Nephron (organoid): ENCODE data around the gene SLC38A9.
A peak's percentile ranks its signal among the peaks of the same experiment; 100 is the strongest.

ENCODE experiments used
- H3K27ac Mint-ChIP-seq, 3 experiments: 2 replicates each; pipeline ENCODE4 v1.8.0; 2020; ENCODE audit warnings: mixed read lengths in 3 of 3, mild to moderate bottlenecking in 2 of 3, moderate library complexity in 1 of 3
- H3K27me3 Mint-ChIP-seq: 2 replicates; pipeline ENCODE4 v1.8.0; 2021; ENCODE audit warnings: low read depth, mild to moderate bottlenecking, moderate library complexity, mixed read lengths
- H3K36me3 Mint-ChIP-seq: 2 replicates; pipeline ENCODE4 v1.8.0; 2020; ENCODE audit warnings: low read depth, mixed read lengths
- H3K4me1 Mint-ChIP-seq: 2 replicates; pipeline ENCODE4 v1.8.0; 2020; ENCODE audit warnings: mixed read lengths
- H3K4me3 Mint-ChIP-seq, 3 experiments: 2 replicates each; pipeline ENCODE4 v1.8.0; 2020; ENCODE audit warnings: mild to moderate bottlenecking in 3 of 3, mixed read lengths in 3 of 3, moderate library complexity in 2 of 3
- H3K9me3 Mint-ChIP-seq: 2 replicates; pipeline ENCODE4 v1.8.0; 2020; ENCODE audit warnings: mixed read lengths
- TF ChIP-seq, protein P1 (sequence below), 3 experiments: fragments of 200-600 bp; sonication (generic); IDR thresholded peaks; one replicate each; pipeline ENCODE4 v1.5.0; 2021; ENCODE audit warnings: antibody characterized with exemption in 3 of 3; ENCODE audit not compliant: unreplicated experiment in 3 of 3

Gene SLC38A9

DNA sequence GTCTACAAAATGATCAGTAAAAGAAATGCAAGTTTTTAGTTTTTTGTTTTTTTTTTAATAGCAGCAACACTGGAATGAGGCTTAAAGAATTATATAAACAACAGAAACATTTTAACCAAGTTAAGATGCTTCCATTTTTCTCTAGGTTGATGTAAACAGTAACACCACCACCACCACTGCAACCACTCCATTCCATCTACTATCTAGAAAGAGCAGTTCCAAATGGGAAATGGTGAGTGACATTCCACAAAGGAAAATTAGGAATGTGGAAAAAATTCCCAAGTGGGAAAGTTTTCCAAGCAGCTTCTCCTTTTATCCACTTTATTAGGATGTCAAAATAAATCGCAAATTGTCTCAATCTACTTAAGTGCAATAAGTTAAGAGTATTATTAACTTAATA, 32.6 kb downstream of the SLC38A9 start:
- no peak overlapping the region for H3K4me3 Mint-ChIP-seq
- H3K9me3 Mint-ChIP-seq: no peaks in the 10 kb centered on the region
- no peak overlapping the region for H3K27ac Mint-ChIP-seq
- no peaks in the 10 kb centered on the region for H3K36me3 Mint-ChIP-seq
- TF ChIP-seq, protein P1, sequence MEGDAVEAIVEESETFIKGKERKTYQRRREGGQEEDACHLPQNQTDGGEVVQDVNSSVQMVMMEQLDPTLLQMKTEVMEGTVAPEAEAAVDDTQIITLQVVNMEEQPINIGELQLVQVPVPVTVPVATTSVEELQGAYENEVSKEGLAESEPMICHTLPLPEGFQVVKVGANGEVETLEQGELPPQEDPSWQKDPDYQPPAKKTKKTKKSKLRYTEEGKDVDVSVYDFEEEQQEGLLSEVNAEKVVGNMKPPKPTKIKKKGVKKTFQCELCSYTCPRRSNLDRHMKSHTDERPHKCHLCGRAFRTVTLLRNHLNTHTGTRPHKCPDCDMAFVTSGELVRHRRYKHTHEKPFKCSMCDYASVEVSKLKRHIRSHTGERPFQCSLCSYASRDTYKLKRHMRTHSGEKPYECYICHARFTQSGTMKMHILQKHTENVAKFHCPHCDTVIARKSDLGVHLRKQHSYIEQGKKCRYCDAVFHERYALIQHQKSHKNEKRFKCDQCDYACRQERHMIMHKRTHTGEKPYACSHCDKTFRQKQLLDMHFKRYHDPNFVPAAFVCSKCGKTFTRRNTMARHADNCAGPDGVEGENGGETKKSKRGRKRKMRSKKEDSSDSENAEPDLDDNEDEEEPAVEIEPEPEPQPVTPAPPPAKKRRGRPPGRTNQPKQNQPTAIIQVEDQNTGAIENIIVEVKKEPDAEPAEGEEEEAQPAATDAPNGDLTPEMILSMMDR (IDR thresholded peaks at IDR 0.05; ENCODE audit: unreplicated experiment in 3 of 3): no peak
- no peaks in the 10 kb centered on the region for H3K27me3 Mint-ChIP-seq
- peaks cover 33% of the 10 kb centered on the region for H3K4me1 Mint-ChIP-seq

DNA sequence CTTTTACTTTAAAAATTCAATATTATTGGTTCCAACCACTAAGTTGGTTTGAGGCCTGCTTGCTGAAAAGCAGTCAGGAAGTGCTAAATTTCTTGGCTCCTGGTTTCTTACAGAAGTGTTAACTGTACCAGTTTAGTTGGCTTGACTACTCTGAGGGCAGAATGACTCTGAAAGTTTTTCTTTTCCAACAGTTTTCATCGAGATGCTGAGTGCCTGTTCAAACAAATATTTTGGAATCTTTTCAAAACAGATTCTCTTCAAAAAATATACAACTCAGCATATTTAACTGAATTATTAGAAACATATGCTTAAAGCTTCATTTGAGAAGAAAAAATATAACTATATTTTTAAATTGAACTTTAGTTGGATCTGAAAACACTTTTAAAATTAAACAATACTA, 37.0 kb downstream of the SLC38A9 start:
- H3K27me3 Mint-ChIP-seq: no peaks in the 10 kb centered on the region
- no peak overlapping the region for H3K4me3 Mint-ChIP-seq
- H3K36me3 Mint-ChIP-seq: peaks cover 5% of the 10 kb centered on the region
- no peaks in the 10 kb centered on the region for H3K9me3 Mint-ChIP-seq
- TF ChIP-seq, protein P1 (IDR thresholded peaks at IDR 0.05; ENCODE audit: unreplicated experiment in 3 of 3): no peak
- H3K4me1 Mint-ChIP-seq: peaks cover 42% of the 10 kb centered on the region
- H3K27ac Mint-ChIP-seq: peak overlapping the region; percentile 81 to 98 (median 87)

DNA sequence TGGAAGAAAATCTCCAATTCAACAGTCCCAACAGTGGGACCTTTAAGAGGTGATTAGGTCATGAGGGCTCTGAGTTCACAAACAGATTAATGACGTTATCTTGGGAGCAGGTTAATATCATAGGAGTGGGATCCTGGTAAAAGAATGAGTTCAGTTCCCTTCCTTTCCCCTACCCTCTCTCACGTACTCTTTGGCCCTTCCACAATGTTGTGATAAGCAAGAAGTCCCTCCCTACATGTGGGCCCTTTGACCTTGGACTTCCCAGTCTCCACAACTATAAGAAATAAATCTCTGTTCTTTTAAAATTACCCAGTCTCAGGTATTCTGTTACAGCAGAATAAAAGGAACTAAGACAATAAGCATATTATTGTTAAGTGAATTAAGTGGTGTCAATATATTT, 37.8 kb downstream of the SLC38A9 start:
- TF ChIP-seq, protein P1 (IDR thresholded peaks at IDR 0.05; ENCODE audit: unreplicated experiment in 3 of 3): no peak
- Mint-ChIP-seq H3K27me3 (no peaks in the 10 kb centered on the region), H3K4me1 (peaks cover 41% of the 10 kb centered on the region), H3K4me3 (no peak overlapping the region), H3K27ac (peak overlapping the region in 2 of 3 experiments; percentile 81 to 98), H3K9me3 (no peaks in the 10 kb centered on the region), H3K36me3 (peaks cover 5% of the 10 kb centered on the region)

DNA sequence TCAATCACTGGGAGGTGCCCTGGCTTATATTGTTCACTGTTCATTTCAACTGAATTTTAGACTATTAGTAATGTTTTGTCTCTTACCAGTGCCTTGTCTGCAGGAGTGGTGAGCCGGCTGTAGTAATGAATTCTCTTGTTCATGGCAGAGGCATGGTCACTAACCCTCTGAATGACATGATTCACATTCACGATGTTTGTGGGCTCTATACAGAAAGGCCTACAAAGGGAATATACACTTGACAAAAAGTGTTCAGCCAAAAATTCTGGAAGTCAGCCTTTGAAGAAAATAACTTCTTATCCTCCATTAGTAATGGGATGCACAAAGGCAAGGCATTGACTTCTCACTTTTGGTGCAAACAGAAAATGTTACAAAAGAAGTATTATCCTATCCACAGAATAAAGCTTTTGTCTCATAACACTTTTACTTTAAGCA, 39.6 kb downstream of the SLC38A9 start:
- Mint-ChIP-seq H3K27ac (peak overlapping the region; percentile 76 to 87 (median 76)), H3K9me3 (no peaks in the 10 kb centered on the region), H3K27me3 (no peaks in the 10 kb centered on the region), H3K4me3 (no peak overlapping the region), H3K36me3 (peaks cover 8% of the 10 kb centered on the region), H3K4me1 (peaks cover 41% of the 10 kb centered on the region)
- TF ChIP-seq, protein P1 (IDR thresholded peaks at IDR 0.05; ENCODE audit: unreplicated experiment in 3 of 3): no peak

DNA sequence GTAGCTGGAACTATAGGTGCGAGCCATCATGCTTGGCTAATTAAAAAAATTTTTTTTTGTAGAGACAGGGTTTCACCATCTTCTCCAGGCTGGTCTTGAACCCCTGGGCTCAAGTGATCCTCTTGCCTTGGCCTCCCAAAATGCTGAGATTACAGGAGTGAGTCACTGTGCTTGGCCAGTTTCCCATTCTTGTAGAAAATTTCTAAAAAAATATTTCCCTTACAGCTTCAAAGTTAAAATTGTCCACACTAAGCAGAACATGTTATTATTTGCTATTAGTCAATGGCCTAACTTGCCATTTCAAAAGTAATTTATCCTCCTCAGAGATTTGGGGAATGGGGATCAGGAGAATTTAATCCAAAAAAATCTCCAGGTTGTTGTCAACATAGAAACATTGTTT, 40.1 kb downstream of the SLC38A9 start:
- Mint-ChIP-seq H3K36me3 (peaks cover 8% of the 10 kb centered on the region), H3K27me3 (no peaks in the 10 kb centered on the region), H3K4me3 (no peak overlapping the region), H3K27ac (peak overlapping the region; percentile 76 to 87 (median 76)), H3K9me3 (no peaks in the 10 kb centered on the region), H3K4me1 (peaks cover 41% of the 10 kb centered on the region)
- TF ChIP-seq, protein P1 (IDR thresholded peaks at IDR 0.05; ENCODE audit: unreplicated experiment in 3 of 3): no peak

DNA sequence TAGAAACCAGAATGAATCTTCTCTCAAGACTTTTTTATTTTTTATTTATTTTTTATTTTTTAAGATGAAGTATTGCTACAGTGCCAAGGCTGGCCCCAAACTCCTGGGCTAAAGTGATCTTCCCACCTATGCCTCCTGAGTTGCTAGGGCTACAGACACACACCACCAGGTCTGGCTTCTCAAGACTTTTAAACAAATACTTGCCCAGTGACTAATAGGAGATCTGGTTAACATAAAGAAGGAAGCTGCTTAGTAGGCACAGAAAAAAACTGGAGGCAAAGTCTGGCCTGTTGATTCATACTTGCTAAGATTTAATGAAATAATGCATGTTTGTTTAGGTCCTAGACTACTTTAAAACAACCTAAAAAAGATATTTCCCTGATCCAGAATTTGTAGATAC, 43.8 kb downstream of the SLC38A9 start:
- Mint-ChIP-seq H3K9me3 (no peaks in the 10 kb centered on the region), H3K27ac (peak overlapping the region; percentile 19 to 48 (median 38)), H3K27me3 (no peaks in the 10 kb centered on the region), H3K4me3 (no peak overlapping the region), H3K4me1 (peaks cover 14% of the 10 kb centered on the region), H3K36me3 (peaks cover 19% of the 10 kb centered on the region)
- TF ChIP-seq, protein P1 (IDR thresholded peaks at IDR 0.05; ENCODE audit: unreplicated experiment in 3 of 3): no peak
